Measurements from ENCODE around the gene LMF2. TPM values are rescaled to one million over a fixed set of nuclear protein-coding genes. Genes with fewer than 3 reads are reported as not detected.
"Not testable (repeated sequence)": the region's sequence is repeated elsewhere in the genome, so short reads cannot be mapped to it uniquely, and the experiment has no call there.

LMF2 gene
- total RNA-seq, 2 experiments from 2014 or later = 107 to 114 TPM

DNA sequence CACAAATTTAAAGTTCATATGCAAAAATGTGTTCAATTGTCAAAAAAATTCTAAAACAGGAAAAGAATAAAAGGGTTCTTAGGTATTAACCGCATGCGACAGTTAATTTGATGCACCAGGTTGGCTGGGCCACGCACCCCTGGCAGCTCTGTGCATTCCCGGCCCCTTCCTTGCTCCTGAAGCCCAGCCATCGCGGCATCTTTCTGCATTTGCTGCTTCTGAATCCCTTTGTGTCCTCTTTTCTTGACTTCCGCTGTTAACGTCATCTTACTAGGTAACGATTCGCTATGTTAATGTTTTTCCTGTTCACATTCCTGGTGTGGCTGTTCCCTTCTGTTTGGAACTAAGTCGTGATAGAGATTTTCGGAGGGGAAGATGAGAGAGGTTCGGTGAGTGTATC is 30.3 kb upstream of the LMF2 start:
- H3K9me3 ChIP-seq (ENCODE audit: control insufficient read depth in 1 of 2, insufficient read depth in 1 of 2, low read length in 2 of 2) = no peaks in the 10 kb centered on the region
- CTCF ChIA-PET = interaction anchor here (1.3 to 2.0 kb wide), 2 partner anchors 11 to 12 kb away, joined by 4 to 12 read pairs; partner anchors contain the start of gene SCO2
- Mint-ChIP-seq H3K9me3 (no peaks in the 10 kb centered on the region), H3K4me3 (no peak overlapping the region), H3K27ac (peak overlapping the region; percentile 99), H3K27me3 (peaks cover 9% of the 10 kb centered on the region), H3K36me3 (ENCODE audit: low read depth) (no peaks in the 10 kb centered on the region), H3K4me1 (ENCODE audit: low read depth) (peaks cover 43% of the 10 kb centered on the region)
- H3K4me3 ChIP-seq (ENCODE audit: low read length) = no peak overlapping the region
- ATAC-seq (ENCODE audit: poor library complexity) = no peak
- TF ChIP-seq, protein P1, sequence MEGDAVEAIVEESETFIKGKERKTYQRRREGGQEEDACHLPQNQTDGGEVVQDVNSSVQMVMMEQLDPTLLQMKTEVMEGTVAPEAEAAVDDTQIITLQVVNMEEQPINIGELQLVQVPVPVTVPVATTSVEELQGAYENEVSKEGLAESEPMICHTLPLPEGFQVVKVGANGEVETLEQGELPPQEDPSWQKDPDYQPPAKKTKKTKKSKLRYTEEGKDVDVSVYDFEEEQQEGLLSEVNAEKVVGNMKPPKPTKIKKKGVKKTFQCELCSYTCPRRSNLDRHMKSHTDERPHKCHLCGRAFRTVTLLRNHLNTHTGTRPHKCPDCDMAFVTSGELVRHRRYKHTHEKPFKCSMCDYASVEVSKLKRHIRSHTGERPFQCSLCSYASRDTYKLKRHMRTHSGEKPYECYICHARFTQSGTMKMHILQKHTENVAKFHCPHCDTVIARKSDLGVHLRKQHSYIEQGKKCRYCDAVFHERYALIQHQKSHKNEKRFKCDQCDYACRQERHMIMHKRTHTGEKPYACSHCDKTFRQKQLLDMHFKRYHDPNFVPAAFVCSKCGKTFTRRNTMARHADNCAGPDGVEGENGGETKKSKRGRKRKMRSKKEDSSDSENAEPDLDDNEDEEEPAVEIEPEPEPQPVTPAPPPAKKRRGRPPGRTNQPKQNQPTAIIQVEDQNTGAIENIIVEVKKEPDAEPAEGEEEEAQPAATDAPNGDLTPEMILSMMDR (IDR thresholded peaks at IDR 0.05) = no peak
- POLR2A ChIA-PET = interaction anchor here (3.6 to 10.0 kb wide), 3 partner anchors 11 to 29 kb away, joined by 52 to 258 read pairs (median 87); partner anchors contain the start of genes LMF2, NCAPH2, SCO2 and TYMP
- H3K4me1 ChIP-seq (ENCODE audit: insufficient read depth, low read length) = peaks cover 51% of the 10 kb centered on the region
- intact Hi-C loops (cut with DNase I, micrococcal nuclease) = no loop called here
- H3K27ac ChIP-seq (ENCODE audit: low read depth in 1 of 2, low read length in 2 of 2) = peak overlapping the region; percentile 92 to 99
- no peaks in the 10 kb centered on the region for H3K27me3 ChIP-seq (ENCODE audit: control insufficient read depth in 1 of 2, insufficient read depth in 2 of 2, low read length in 2 of 2)
- no peak for DNase-seq
- H3K36me3 ChIP-seq (ENCODE audit: insufficient read depth, low read length) = no peaks in the 10 kb centered on the region

DNA sequence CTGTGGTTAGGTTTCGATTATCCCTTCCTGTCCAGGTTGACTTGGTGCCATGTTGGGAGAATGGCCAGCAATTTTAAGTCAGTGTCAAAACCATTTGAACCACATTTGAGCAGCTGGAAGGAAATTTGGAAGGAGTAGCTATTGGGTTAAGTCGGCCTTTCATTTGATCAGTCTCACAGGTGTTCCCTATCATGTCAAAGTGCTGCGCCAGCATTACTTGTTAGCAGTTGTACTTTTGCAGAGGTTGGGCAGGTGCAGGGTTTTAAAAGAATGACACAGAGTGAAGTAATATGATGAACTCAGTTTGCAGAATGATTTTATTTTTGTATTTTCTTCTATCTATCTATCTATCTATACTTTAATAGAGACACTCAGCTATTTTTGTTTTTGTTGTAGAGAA is 28.7 kb upstream of the LMF2 start:
- Mint-ChIP-seq H3K27me3 (peaks cover 13% of the 10 kb centered on the region), H3K4me3 (no peak overlapping the region), H3K27ac (peak overlapping the region; percentile 79), H3K4me1 (ENCODE audit: low read depth) (peaks cover 39% of the 10 kb centered on the region), H3K36me3 (ENCODE audit: low read depth) (no peaks in the 10 kb centered on the region), H3K9me3 (no peaks in the 10 kb centered on the region)
- Histone ChIP-seq H3K36me3 (ENCODE audit: insufficient read depth, low read length) (no peaks in the 10 kb centered on the region), H3K27me3 (ENCODE audit: control insufficient read depth in 1 of 2, insufficient read depth in 2 of 2, low read length in 2 of 2) (no peaks in the 10 kb centered on the region), H3K4me1 (ENCODE audit: insufficient read depth, low read length) (peaks cover 62% of the 10 kb centered on the region), H3K9me3 (ENCODE audit: control insufficient read depth in 1 of 2, insufficient read depth in 1 of 2, low read length in 2 of 2) (no peaks in the 10 kb centered on the region), H3K27ac (ENCODE audit: low read depth in 1 of 2, low read length in 2 of 2) (no peak overlapping the region), H3K4me3 (ENCODE audit: low read length) (no peak overlapping the region)
- intact Hi-C loops (cut with DNase I, micrococcal nuclease) = no loop called here
- ATAC-seq (ENCODE audit: poor library complexity) (no peak), DNase-seq (no peak)
- TF ChIP-seq, protein P1 (IDR thresholded peaks at IDR 0.05) = no peak
- POLR2A ChIA-PET = interaction anchor here (10.0 kb wide), 1 partner anchor 9 kb away, joined by 258 read pairs; the partner anchor contains the start of genes SCO2 and TYMP
- CTCF ChIA-PET = interaction anchor here (1.2 kb wide), 1 partner anchor 12 kb away, joined by 3 read pairs; no protein-coding TSS in a partner anchor

DNA sequence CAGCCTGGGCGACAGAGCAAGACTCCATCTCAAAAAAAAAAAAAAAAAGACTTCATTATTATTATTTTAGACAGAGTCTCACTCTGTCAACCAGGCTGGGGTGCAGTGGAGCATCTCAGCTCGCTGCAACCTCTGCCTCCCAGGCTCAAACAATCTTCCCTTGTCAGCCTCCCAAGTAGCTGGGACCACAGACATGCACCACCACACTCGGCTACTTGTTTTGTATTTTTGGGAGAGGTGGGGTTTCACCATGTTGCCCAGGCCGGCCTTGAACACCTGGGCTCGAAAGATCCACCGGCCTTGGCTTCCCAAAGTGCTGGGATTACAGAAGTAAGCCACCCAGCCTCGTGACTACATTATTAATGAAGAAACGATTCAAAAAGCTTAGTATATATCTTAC is 27.6 kb upstream of the LMF2 start:
- H3K9me3 ChIP-seq (ENCODE audit: control insufficient read depth in 1 of 2, insufficient read depth in 1 of 2, low read length in 2 of 2) = no peaks in the 10 kb centered on the region
- no peak overlapping the region for H3K4me3 ChIP-seq (ENCODE audit: low read length)
- DNase-seq (peak in 1 of 14 experiments; percentile 6), ATAC-seq (ENCODE audit: poor library complexity) (no peak)
- ChIA-PET CTCF (interaction anchor here (1.2 kb wide), 2 partner anchors 9 to 13 kb away, joined by 3 to 5 read pairs; partner anchors contain the start of gene SCO2), POLR2A (interaction anchor here (0.7 to 10.0 kb wide), 3 partner anchors 8 to 13 kb away, joined by 4 to 258 read pairs (median 5); partner anchors contain the start of genes KLHDC7B, SCO2 and TYMP)
- Mint-ChIP-seq H3K9me3 (no peaks in the 10 kb centered on the region), H3K27ac (no peak overlapping the region), H3K4me1 (ENCODE audit: low read depth) (peaks cover 36% of the 10 kb centered on the region), H3K36me3 (ENCODE audit: low read depth) (no peaks in the 10 kb centered on the region), H3K4me3 (no peak overlapping the region), H3K27me3 (peaks cover 13% of the 10 kb centered on the region)
- intact Hi-C loops (cut with DNase I, micrococcal nuclease) = no loop called here
- TF ChIP-seq, protein P1 (IDR thresholded peaks at IDR 0.05) = no peak
- no peaks in the 10 kb centered on the region for H3K27me3 ChIP-seq (ENCODE audit: control insufficient read depth in 1 of 2, insufficient read depth in 2 of 2, low read length in 2 of 2)
- H3K27ac ChIP-seq (ENCODE audit: low read depth in 1 of 2, low read length in 2 of 2) = no peak overlapping the region
- no peaks in the 10 kb centered on the region for H3K36me3 ChIP-seq (ENCODE audit: insufficient read depth, low read length)
- peaks cover 64% of the 10 kb centered on the region for H3K4me1 ChIP-seq (ENCODE audit: insufficient read depth, low read length)

DNA sequence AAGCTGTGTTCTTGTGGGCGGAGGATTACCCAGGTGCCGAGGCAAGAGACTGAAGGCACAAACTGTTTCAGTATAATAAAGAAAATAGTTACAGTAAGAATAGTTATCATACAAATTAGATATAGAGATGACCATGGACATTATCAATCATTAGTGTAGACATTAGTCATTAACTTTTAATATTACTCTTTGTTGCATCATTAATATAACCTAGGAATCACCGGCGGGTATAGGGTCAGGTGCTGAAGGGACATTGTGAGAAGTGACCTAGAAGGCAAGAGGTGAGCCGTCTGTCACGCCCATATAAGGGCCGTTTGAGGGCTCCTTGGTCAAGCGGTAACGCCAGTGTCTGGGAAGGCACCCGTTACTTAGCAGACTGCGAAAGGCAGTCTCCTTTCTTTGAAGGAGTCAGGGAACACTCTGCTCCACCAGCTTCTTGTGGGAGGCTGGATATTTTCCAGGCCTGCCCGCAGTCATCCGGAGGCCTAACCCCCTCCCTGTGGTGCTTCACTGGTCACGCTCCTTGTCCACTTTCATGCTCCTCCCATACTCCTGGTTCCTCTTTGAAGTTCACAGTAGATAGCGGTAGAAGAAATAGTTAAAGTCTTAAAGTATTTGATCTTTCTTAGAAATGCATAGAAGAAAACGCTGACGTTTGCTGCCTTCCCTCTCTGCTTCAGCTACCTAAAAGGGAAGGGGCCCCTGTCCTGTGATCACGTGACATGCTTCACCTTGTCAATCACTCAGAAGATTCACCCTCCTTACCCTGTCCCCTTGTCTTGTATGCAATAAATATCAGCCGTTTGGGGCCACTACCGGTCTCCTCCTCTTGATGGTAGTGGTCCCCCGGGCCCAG is 26.6 kb upstream of the LMF2 start:
- H3K9me3 Mint-ChIP-seq; H3K4me3 ChIP-seq (ENCODE audit: low read length); H3K36me3 ChIP-seq (ENCODE audit: insufficient read depth, low read length); intact Hi-C loops (cut with DNase I, micrococcal nuclease); H3K9me3 ChIP-seq (ENCODE audit: control insufficient read depth in 1 of 2, insufficient read depth in 1 of 2, low read length in 2 of 2); H3K27me3 ChIP-seq (ENCODE audit: control insufficient read depth in 1 of 2, insufficient read depth in 2 of 2, low read length in 2 of 2); H3K27ac ChIP-seq (ENCODE audit: low read depth in 1 of 2, low read length in 2 of 2); CTCF ChIA-PET; ATAC-seq (ENCODE audit: poor library complexity); H3K36me3 Mint-ChIP-seq (ENCODE audit: low read depth): not testable (repeated sequence)
- Mint-ChIP-seq H3K4me3 (peak overlapping the region; percentile 67), H3K4me1 (ENCODE audit: low read depth) (peaks cover 26% of the 10 kb centered on the region), H3K27me3 (peaks cover 13% of the 10 kb centered on the region), H3K27ac (peak overlapping the region; percentile 88)
- POLR2A ChIA-PET = interaction anchor here (0.7 to 10.0 kb wide), 3 partner anchors 7 to 14 kb away, joined by 3 to 258 read pairs (median 5); partner anchors contain the start of genes KLHDC7B, SCO2 and TYMP
- DNase-seq = peak in 4 of 14 experiments; percentile 7 to 54 (median 46)
- H3K4me1 ChIP-seq (ENCODE audit: insufficient read depth, low read length) = peaks cover 64% of the 10 kb centered on the region
